Esophagus squamous epithelium (tissue), 5 donors: ENCODE data around the gene SAT2. TPM values are rescaled to one million over a fixed set of nuclear protein-coding genes. Genes with fewer than 3 reads are reported as not detected.
"Not testable (repeated sequence)": the region's sequence is repeated elsewhere in the genome, so short reads cannot be mapped to it uniquely, and the experiment has no call there.

ENCODE experiments used
- DNase-seq: peaks from one replicate; lab custom pipeline; 2025; lab: John Stamatoyannopoulos, UW
- H3K27ac ChIP-seq, 4 donors: fragments of 200-600 bp; sonication (generic); one replicate each; pipeline ENCODE4 v1.5.1; 2016 to 2019; ENCODE audit warnings: mild to moderate bottlenecking in 1 of 4
- H3K27me3 ChIP-seq, 4 donors: fragments of 200-600 bp; sonication (generic); 1 replicate in 3 of 4; 2 replicates in 1 of 4; pipeline versions ENCODE4 v1.5.1 to v1.6.0; 2017 to 2021; ENCODE audit warnings: antibody characterized with exemption in 1 of 4
- H3K36me3 ChIP-seq, 3 donors: fragments of 200-600 bp; sonication (generic); one replicate each; pipeline ENCODE4 v1.5.1; 2016 to 2019
- H3K4me1 ChIP-seq, 3 donors: fragments of 200-600 bp; sonication (generic); one replicate each; pipeline ENCODE4 v1.5.1; 2017 to 2019
- H3K4me3 ChIP-seq, 4 donors: fragments of 200-600 bp; sonication (generic); 1 replicate in 3 of 4; 2 replicates in 1 of 4; pipeline ENCODE4 v1.5.1; 2016 to 2019; ENCODE audit warnings: mild to moderate bottlenecking in 2 of 4, moderate library complexity in 1 of 4
- H3K9me3 ChIP-seq, 3 donors: fragments of 200-600 bp; sonication (generic); one replicate each; pipeline ENCODE4 v1.5.1; 2016 to 2019
- CTCF ChIP-seq, 6 experiments: fragments of 450-650 bp in 4 of 6; fragments of 200-600 bp in 2 of 6; sonication (generic) in 2 of 6; IDR thresholded peaks; one replicate each; pipeline ENCODE4 v1.5.1; 2016 to 2019; ENCODE audit warnings: antibody characterized with exemption in 6 of 6, mild to moderate bottlenecking in 4 of 6, moderate library complexity in 4 of 6
- POLR2A ChIP-seq, 4 donors: fragments of 450-650 bp; IDR thresholded peaks; one replicate each; pipeline ENCODE4 v1.6.1; 2017; ENCODE audit warnings: antibody characterized with exemption in 4 of 4, mild to moderate bottlenecking in 4 of 4, moderate library complexity in 3 of 4
- WGBS, 2 donors: methylation state at CpG; one replicate each; pipeline ENCODE4 v1.1.5; 2018; 5-methylcytosine and 5-hydroxymethylcytosine counted together
- intact Hi-C: fragments of 100-400 bp; cut with DNase I; formaldehyde crosslinking; loops from one replicate; pipeline ENCODE4 v1.15.0; 2022
- total RNA-seq, 4 donors: library from RNA; depleted of rRNA; stranded (reverse); fragments of >200 nt; gene quantifications; one replicate each; pipeline ENCODE4 v1.1.0, GENCODE V29; 2016
- donor health status: DM: yes; HTN: yes; CAD: no.

Gene SAT2
- total RNA-seq, 4 donors from 2014 or later = 20.5 to 55.9 (median 31.3) TPM

- intact Hi-C loops = no loop called here
- 9 to 17% methylated on average over 4 to 6 of the region's 6 CpGs for WGBS, 2 donors
- H3K36me3 ChIP-seq = peaks cover 0 to 15% (median 0%) of the 10 kb centered on the region in 3 donors
Observed at GRCh38 chr17:7626956-7627249, 718 bp downstream of the SAT2 start.

GRCh38 chr17:7626307-7626706, 1.3 kb downstream of the SAT2 start:
- Histone ChIP-seq H3K27me3 (no peaks in the 10 kb centered on the region), H3K4me1 (peaks cover 8 to 19% (median 9%) of the 10 kb centered on the region in 3 donors), H3K9me3 (no peaks in the 10 kb centered on the region), H3K4me3 (peak overlapping the region in 2 of 4 donors; percentile 77 to 79), H3K27ac (peak overlapping the region; percentile 91 to 96 (median 94)), H3K36me3 (peaks cover 0 to 15% (median 0%) of the 10 kb centered on the region in 3 donors)
- no peak for DNase-seq
- intact Hi-C loops = no loop called here
- WGBS, 2 donors = 74 to 79% methylated on average over 7 of the region's 7 CpGs
- TF ChIP-seq POLR2A (IDR thresholded peaks at IDR 0.05) (no peak), CTCF (IDR thresholded peaks at IDR 0.05) (no peak)

More at GRCh38 chr17:7626956-7627249, 718 bp downstream of the SAT2 start:
- Histone ChIP-seq H3K27ac (peak overlapping the region; percentile 91 to 96 (median 94)), H3K4me3 (peak overlapping the region; percentile 77 to 94 (median 82)), H3K9me3 (no peaks in the 10 kb centered on the region), H3K27me3 (no peaks in the 10 kb centered on the region), H3K4me1 (peaks cover 8 to 19% (median 9%) of the 10 kb centered on the region in 3 donors)
- DNase-seq = no peak
- TF ChIP-seq CTCF (IDR thresholded peaks at IDR 0.05) (no peak), POLR2A (IDR thresholded peaks at IDR 0.05) (no peak)

GRCh38 chr17:7625749-7626148, 1.9 kb downstream of the SAT2 start:
- H3K9me3 ChIP-seq, H3K4me3 ChIP-seq, intact Hi-C loops, H3K27me3 ChIP-seq, H3K27ac ChIP-seq, DNase-seq: not testable (repeated sequence)
- Histone ChIP-seq H3K36me3 (peaks cover 0 to 15% (median 0%) of the 10 kb centered on the region in 3 donors), H3K4me1 (peaks cover 8 to 19% (median 9%) of the 10 kb centered on the region in 3 donors)
- WGBS, 2 donors = 93 to 96% methylated on average over 15 to 16 of the region's 16 CpGs

GRCh38 chr17:7623661-7624060, 4.0 kb downstream of the SAT2 start:
- no peak for DNase-seq
- intact Hi-C loops = no loop called here
- TF ChIP-seq CTCF (IDR thresholded peaks at IDR 0.05) = no peak
- peaks cover 0 to 15% (median 0%) of the 10 kb centered on the region in 3 donors for H3K36me3 ChIP-seq
- no peak overlapping the region for H3K4me3 ChIP-seq
- H3K27ac ChIP-seq = no peak overlapping the region
- no peaks in the 10 kb centered on the region for H3K27me3 ChIP-seq
- peaks cover 8 to 19% (median 9%) of the 10 kb centered on the region in 3 donors for H3K4me1 ChIP-seq
- H3K9me3 ChIP-seq = no peaks in the 10 kb centered on the region
- WGBS, 2 donors = 58 to 80% methylated on average over 4 to 5 of the region's 5 CpGs

DNA sequence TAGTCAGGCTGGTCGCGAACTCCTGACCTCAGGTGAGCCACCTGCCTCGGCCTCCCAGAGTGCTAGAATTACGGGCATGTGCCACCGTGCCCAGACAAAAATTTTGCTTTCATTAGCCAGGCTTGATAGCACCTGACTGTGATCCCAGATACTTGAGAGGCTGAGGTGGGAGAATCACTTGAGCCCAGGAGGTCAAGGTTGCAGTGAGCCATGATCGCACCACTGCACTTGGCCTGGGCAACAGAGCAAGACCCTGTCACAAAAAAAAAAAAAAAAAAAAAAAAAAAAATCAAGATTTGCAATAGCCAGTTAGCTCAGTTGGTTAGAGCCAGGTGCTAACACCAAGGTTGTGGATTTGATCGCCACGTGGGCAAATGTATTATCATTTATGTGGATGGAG, 6.8 kb downstream of the SAT2 start:
- no peaks in the 10 kb centered on the region for H3K27me3 ChIP-seq
- H3K9me3 ChIP-seq = no peaks in the 10 kb centered on the region
- intact Hi-C loops = no loop called here
- no peaks in the 10 kb centered on the region for H3K4me1 ChIP-seq
- DNase-seq = no peak
- peaks cover 0 to 9% (median 0%) of the 10 kb centered on the region in 3 donors for H3K36me3 ChIP-seq
- TF ChIP-seq POLR2A (IDR thresholded peaks at IDR 0.05) = no peak
- no peak for TF ChIP-seq CTCF (IDR thresholded peaks at IDR 0.05)
- no peak overlapping the region for H3K27ac ChIP-seq
- WGBS, 2 donors = 68 to 83% methylated on average over 8 of the region's 8 CpGs
- H3K4me3 ChIP-seq = no peak overlapping the region

GRCh38 chr17:7618608-7619007, 9.0 kb downstream of the SAT2 start:
- H3K27ac ChIP-seq = no peak overlapping the region
- no peak for DNase-seq

More at GRCh38 chr17:7618608-7619007, 9.0 kb downstream of the SAT2 start:
- 62 to 70% methylated on average over 5 of the region's 5 CpGs for WGBS, 2 donors
- Histone ChIP-seq H3K36me3 (no peaks in the 10 kb centered on the region), H3K4me1 (peaks cover 3 to 12% (median 11%) of the 10 kb centered on the region in 3 donors), H3K4me3 (no peak overlapping the region), H3K9me3 (no peaks in the 10 kb centered on the region), H3K27me3 (no peaks in the 10 kb centered on the region)
- TF ChIP-seq POLR2A (IDR thresholded peaks at IDR 0.05) = no peak
- TF ChIP-seq CTCF (IDR thresholded peaks at IDR 0.05) = no peak
- intact Hi-C loops = no loop called here
